ENCODE data around the gene MUC3A. TPM values are rescaled to one million over a fixed set of nuclear protein-coding genes. Genes with fewer than 3 reads are reported as not detected.

The MUC3A gene
- polyA plus RNA-seq, 1 of the 3 experiments (the other 2 are of a cell fraction) = 0.03 TPM

- ChIA-PET CTCF (interaction anchor here (3.2 kb wide), 1 partner anchor 47 kb away, joined by 14 read pairs; no protein-coding TSS in a partner anchor), POLR2A (no interaction called here)
- no peak overlapping the region for H3K9ac ChIP-seq
- TF ChIP-seq NFIC (IDR thresholded peaks at IDR 0.05; ENCODE audit: borderline replicate concordance) (no peak), ZBTB33 (IDR thresholded peaks at IDR 0.05; ENCODE audit: borderline replicate concordance, low read depth) (no peak), MXI1 (IDR thresholded peaks at IDR 0.05; ENCODE audit: low read depth, low read length) (no peak), USF2 (IDR thresholded peaks at IDR 0.05; ENCODE audit: borderline replicate concordance, low read depth, low read length) (no peak), CHD2 (IDR thresholded peaks at IDR 0.05; ENCODE audit: low read length, partially characterized antibody) (no peak)
- H3K36me3 ChIP-seq (replicated peaks in 1 of 2; ENCODE audit: control insufficient read depth in 1 of 2, insufficient read depth in 2 of 2, low read length in 1 of 2) = no peaks in the 10 kb centered on the region
- H3K9me2 ChIP-seq = no peaks in the 10 kb centered on the region
- H3K9me3 ChIP-seq = no peaks in the 10 kb centered on the region
- H2AFZ ChIP-seq (ENCODE audit: low read depth) = no peak overlapping the region
- H3K27ac ChIP-seq (ENCODE audit: low read depth in 2 of 2, low read length in 1 of 2) = no peak overlapping the region
- DNase-seq = no peak
- no peak overlapping the region for H3K4me2 ChIP-seq
- no peak overlapping the region for H3K4me3 ChIP-seq (ENCODE audit: low read depth in 2 of 2, low read length in 1 of 2)
- no peaks in the 10 kb centered on the region for H3F3A ChIP-seq (replicated peaks; ENCODE audit: insufficient read depth)
- peaks cover 4% of the 10 kb centered on the region in 2 experiments; a peak in 2 of 4 replicates for H3K4me1 ChIP-seq (ENCODE audit: control insufficient read depth in 1 of 2, insufficient read depth in 2 of 2, low read depth in 1 of 2, low read length in 1 of 2)
- 59% methylated on average over 6 of the region's 6 CpGs for WGBS (ENCODE audit: low lambda C conversion rate)
- H3K27me3 ChIP-seq (ENCODE audit: insufficient read depth) = peaks cover 43% of the 10 kb centered on the region
- H4K20me1 ChIP-seq (ENCODE audit: insufficient read depth) = no peaks in the 10 kb centered on the region
- no peaks in the 10 kb centered on the region for H3K79me2 ChIP-seq (ENCODE audit: insufficient read depth)
These were observed 63.6 kb downstream of the MUC3A start for GRCh38 chr7:101012931-101013330.

GRCh38 chr7:101015626-101016025, 66.3 kb downstream of the MUC3A start:
- Histone ChIP-seq H3K4me1 (ENCODE audit: control insufficient read depth in 1 of 2, insufficient read depth in 2 of 2, low read depth in 1 of 2, low read length in 1 of 2) (peaks cover 4% of the 10 kb centered on the region in 2 experiments; a peak in 2 of 4 replicates), H4K20me1 (ENCODE audit: insufficient read depth) (no peaks in the 10 kb centered on the region), H3K9me2 (no peaks in the 10 kb centered on the region), H3F3A (replicated peaks; ENCODE audit: insufficient read depth) (no peaks in the 10 kb centered on the region), H3K27ac (ENCODE audit: low read depth in 2 of 2, low read length in 1 of 2) (no peak overlapping the region), H3K9me3 (no peaks in the 10 kb centered on the region), H3K4me2 (no peak overlapping the region), H3K9ac (no peak overlapping the region), H3K27me3 (ENCODE audit: insufficient read depth) (peaks cover 21% of the 10 kb centered on the region; the same call in 1 of the 2 replicates), H3K36me3 (replicated peaks in 1 of 2; ENCODE audit: control insufficient read depth in 1 of 2, insufficient read depth in 2 of 2, low read length in 1 of 2) (no peaks in the 10 kb centered on the region), H2AFZ (ENCODE audit: low read depth) (no peak overlapping the region), H3K4me3 (ENCODE audit: low read depth in 2 of 2, low read length in 1 of 2) (no peak overlapping the region), H3K79me2 (ENCODE audit: insufficient read depth) (no peaks in the 10 kb centered on the region)
- ChIA-PET POLR2A (no interaction called here), CTCF (interaction anchor here (0.6 to 1.0 kb wide), 4 partner anchors 44 to 62 kb away, joined by 3 read pairs; no protein-coding TSS in a partner anchor)
- 81% methylated on average over 6 of the region's 8 CpGs for WGBS (ENCODE audit: low lambda C conversion rate)
- DNase-seq = no peak
- TF ChIP-seq TCF12 (IDR thresholded peaks at IDR 0.05) = no peak
- no peak for TF ChIP-seq RAD21 (IDR thresholded peaks at IDR 0.05; ENCODE audit: low read length)
- TF ChIP-seq NRF1 (IDR thresholded peaks at IDR 0.05; ENCODE audit: low read depth, low read length) = no peak
- no peak for TF ChIP-seq FOXJ3 (CRISPR knock-in tag; IDR thresholded peaks at IDR 0.05)
- TF ChIP-seq FOXM1 (IDR thresholded peaks at IDR 0.05; ENCODE audit: low read depth) = no peak
- no peak for TF ChIP-seq EZH2phosphoT487 (IDR thresholded peaks at IDR 0.05; ENCODE audit: borderline replicate concordance, low read depth)
- no peak for TF ChIP-seq CTCF (IDR thresholded peaks at IDR 0.05)
- no peak for TF ChIP-seq PBX3 (IDR thresholded peaks at IDR 0.05)
- no peak for TF ChIP-seq EP300 (IDR thresholded peaks at IDR 0.05; ENCODE audit: borderline replicate concordance in 1 of 2, low read depth in 1 of 2, low read length in 1 of 2)
- TF ChIP-seq CHD2 (IDR thresholded peaks at IDR 0.05; ENCODE audit: low read length, partially characterized antibody) = no peak
- no peak for TF ChIP-seq POLR2AphosphoS5 (IDR thresholded peaks at IDR 0.05; ENCODE audit: low read depth, low read length)
